ENCODE data around the gene BOLA3.

BOLA3 gene

DNA sequence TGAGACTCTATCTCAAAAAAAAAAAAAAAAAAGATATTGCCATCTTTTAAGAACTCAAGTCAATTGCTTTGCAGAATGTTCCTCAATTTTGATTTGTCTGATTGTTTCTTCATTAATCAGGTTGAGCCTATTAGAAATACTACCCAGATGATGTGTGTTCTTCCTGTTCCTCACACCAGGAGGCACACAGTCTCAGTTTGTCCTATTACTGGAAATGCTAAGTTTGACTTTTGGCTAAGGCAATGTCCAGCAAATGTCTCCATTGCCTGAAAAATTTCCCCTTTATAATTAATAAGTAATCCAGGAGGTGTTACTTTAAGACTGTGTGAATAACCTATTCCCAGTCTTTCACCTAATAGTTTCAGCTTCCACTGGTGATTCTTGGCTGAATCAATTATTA, 28.4 kb downstream of the BOLA3 start:
- Histone ChIP-seq H3K36me3 (ENCODE audit: insufficient read depth, low read length) (no peaks in the 10 kb centered on the region), H3K27me3 (ENCODE audit: control insufficient read depth, insufficient read depth, low read length) (no peaks in the 10 kb centered on the region), H3K4me1 (ENCODE audit: control insufficient read depth, insufficient read depth, low read length) (peaks cover 9% of the 10 kb centered on the region), H3K9me3 (replicated peaks; ENCODE audit: low read length) (peaks cover 3% of the 10 kb centered on the region), H3K4me3 (ENCODE audit: low read length) (no peak overlapping the region), H3K9ac (ENCODE audit: low read depth, low read length) (no peak overlapping the region), H3K4me2 (ENCODE audit: low read length) (peak overlapping the region; percentile 25)

DNA sequence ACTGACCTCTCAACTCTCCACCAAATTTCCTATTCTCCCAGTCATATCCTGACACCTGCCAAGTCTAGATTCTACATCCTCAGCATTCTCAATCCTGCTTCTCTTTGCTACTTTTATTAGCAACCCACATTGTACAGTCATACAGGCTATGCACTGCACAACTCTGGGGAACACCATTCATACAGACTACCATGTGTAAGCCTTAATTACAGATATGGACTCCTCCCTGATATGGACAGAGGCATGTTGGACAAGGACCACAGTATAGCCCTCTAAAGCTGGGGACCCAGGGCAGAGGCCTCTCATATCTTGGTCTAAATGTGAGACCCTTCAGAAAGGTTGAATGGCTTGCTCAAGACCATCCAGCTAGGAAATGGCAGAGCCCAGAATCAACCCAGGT, 36.3 kb downstream of the BOLA3 start:
- H3K9ac ChIP-seq (ENCODE audit: low read depth, low read length) = no peak overlapping the region
- H3K36me3 ChIP-seq (ENCODE audit: insufficient read depth, low read length) = no peaks in the 10 kb centered on the region
- no peaks in the 10 kb centered on the region for H3K9me3 ChIP-seq (replicated peaks; ENCODE audit: low read length)
- H3K27me3 ChIP-seq (ENCODE audit: control insufficient read depth, insufficient read depth, low read length) = no peaks in the 10 kb centered on the region
- no peaks in the 10 kb centered on the region for H3K4me1 ChIP-seq (ENCODE audit: control insufficient read depth, insufficient read depth, low read length)
- no peak overlapping the region for H3K4me2 ChIP-seq (ENCODE audit: low read length)
- H3K4me3 ChIP-seq (ENCODE audit: low read length) = no peak overlapping the region

DNA sequence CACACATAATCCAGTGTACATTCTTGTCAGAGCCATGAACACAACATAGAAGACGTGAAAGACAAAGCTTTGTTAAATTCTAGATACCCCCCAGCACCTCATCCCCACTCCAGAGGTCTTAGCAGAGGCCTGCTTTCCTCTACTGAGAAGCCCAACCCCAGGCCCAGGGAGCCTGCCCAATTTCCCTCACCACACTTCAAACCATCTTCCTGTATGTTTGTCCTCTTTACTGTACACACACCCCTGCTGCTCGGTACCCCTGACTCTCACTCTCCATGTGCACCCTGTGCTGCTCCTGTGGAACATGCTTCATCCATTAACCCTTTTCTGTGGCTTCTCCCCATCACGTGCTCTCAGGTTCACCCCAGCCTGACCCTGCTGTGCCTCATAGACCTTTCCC, 37.2 kb downstream of the BOLA3 start:
- H3K9ac ChIP-seq (ENCODE audit: low read depth, low read length) = no peak overlapping the region
- no peaks in the 10 kb centered on the region for H3K4me1 ChIP-seq (ENCODE audit: control insufficient read depth, insufficient read depth, low read length)
- H3K27me3 ChIP-seq (ENCODE audit: control insufficient read depth, insufficient read depth, low read length) = no peaks in the 10 kb centered on the region
- H3K4me3 ChIP-seq (ENCODE audit: low read length) = no peak overlapping the region
- H3K4me2 ChIP-seq (ENCODE audit: low read length) = no peak overlapping the region
- H3K9me3 ChIP-seq (replicated peaks; ENCODE audit: low read length) = no peaks in the 10 kb centered on the region
- H3K36me3 ChIP-seq (ENCODE audit: insufficient read depth, low read length) = no peaks in the 10 kb centered on the region

DNA sequence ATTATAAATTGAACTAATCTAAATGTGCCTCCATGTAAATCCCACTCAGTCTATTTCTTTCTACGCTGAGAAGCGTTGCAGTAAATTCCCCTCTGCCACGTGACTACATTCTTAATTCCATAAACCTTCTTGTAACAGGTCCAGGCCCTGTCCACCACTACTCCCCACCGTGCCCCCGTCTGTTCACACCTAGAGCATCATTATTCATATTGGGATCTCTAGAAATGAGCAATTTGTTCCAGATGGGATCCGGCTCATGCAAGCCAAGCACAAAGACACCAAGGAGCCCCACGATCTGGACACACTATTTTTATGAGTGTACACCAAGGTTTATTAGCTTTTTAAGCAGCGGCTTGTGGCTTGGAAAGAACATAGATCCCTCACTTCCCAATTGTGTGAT, 38.2 kb downstream of the BOLA3 start:
- Histone ChIP-seq H3K4me1 (ENCODE audit: control insufficient read depth, insufficient read depth, low read length) (no peaks in the 10 kb centered on the region), H3K9me3 (replicated peaks; ENCODE audit: low read length) (no peaks in the 10 kb centered on the region), H3K4me3 (ENCODE audit: low read length) (no peak overlapping the region), H3K4me2 (ENCODE audit: low read length) (no peak overlapping the region), H3K9ac (ENCODE audit: low read depth, low read length) (no peak overlapping the region), H3K27me3 (ENCODE audit: control insufficient read depth, insufficient read depth, low read length) (no peaks in the 10 kb centered on the region), H3K36me3 (ENCODE audit: insufficient read depth, low read length) (no peaks in the 10 kb centered on the region)

DNA sequence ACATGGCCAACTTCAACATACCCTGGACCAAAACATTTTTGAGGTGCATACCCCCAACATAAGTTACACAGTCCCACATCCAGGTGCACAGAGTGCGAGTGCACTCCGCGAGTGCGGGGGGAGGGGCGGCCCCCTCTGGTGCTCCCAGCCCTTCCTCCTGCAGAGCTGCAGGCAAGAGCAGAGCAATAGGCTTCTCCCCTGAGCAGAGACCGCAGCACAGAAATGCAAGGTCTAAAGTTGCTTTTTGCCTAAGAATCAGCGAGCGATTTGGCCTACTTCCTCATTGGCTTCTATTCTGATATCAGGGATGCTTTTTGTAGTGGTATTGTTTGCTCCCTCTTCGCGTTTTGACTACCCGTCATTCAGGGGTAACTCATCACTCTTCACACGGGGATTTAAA, 40.6 kb downstream of the BOLA3 start:
- H3K9me3 ChIP-seq (replicated peaks; ENCODE audit: low read length) = no peaks in the 10 kb centered on the region
- no peaks in the 10 kb centered on the region for H3K27me3 ChIP-seq (ENCODE audit: control insufficient read depth, insufficient read depth, low read length)
- H3K4me3 ChIP-seq (ENCODE audit: low read length) = no peak overlapping the region
- peaks cover 5% of the 10 kb centered on the region for H3K36me3 ChIP-seq (ENCODE audit: insufficient read depth, low read length)
- H3K9ac ChIP-seq (ENCODE audit: low read depth, low read length) = no peak overlapping the region
- H3K4me2 ChIP-seq (ENCODE audit: low read length) = no peak overlapping the region
- H3K4me1 ChIP-seq (ENCODE audit: control insufficient read depth, insufficient read depth, low read length) = no peaks in the 10 kb centered on the region

DNA sequence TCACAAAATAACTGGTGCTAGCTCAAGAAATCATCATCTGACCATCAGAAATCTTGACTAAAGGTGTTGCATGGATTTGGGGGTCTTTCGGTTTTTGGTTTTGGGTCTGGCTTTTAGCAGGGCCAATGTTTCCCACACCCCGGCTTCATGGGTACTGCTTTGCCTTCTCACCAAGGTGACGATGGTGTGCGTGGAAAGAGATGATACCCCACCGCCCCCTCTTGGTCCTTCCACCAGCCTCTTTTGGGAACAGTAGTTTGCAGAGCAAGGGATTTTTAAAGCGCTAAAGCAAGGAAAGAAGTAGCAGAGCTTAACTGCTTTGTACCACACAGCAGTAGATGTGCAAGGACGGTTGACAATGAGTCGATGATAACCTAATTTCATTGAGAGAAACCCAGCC, 42.3 kb downstream of the BOLA3 start:
- Histone ChIP-seq H3K27me3 (ENCODE audit: control insufficient read depth, insufficient read depth, low read length) (no peaks in the 10 kb centered on the region), H3K9ac (ENCODE audit: low read depth, low read length) (no peak overlapping the region), H3K36me3 (ENCODE audit: insufficient read depth, low read length) (peaks cover 20% of the 10 kb centered on the region), H3K9me3 (replicated peaks; ENCODE audit: low read length) (no peaks in the 10 kb centered on the region), H3K4me3 (ENCODE audit: low read length) (no peak overlapping the region), H3K4me2 (ENCODE audit: low read length) (no peak overlapping the region), H3K4me1 (ENCODE audit: control insufficient read depth, insufficient read depth, low read length) (no peaks in the 10 kb centered on the region)

DNA sequence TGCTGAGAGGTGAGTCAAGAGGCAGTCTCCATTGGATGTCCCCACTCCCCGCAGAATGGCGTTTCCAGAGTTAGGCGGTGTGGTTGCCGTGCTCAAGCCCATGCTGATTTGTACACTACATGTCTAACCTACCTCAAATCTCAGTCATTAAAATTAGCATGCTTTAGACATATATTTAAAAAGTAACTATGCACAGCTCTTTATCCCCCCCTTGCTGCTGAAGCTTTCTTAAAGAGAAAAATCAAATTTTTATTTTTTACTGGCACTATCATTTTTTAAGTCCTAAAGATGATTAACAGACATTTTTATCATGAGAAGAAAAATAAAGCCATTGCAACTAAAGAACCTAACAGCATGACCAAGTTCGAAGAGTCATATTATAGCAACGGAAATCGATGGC, 42.9 kb downstream of the BOLA3 start:
- no peaks in the 10 kb centered on the region for H3K27me3 ChIP-seq (ENCODE audit: control insufficient read depth, insufficient read depth, low read length)
- H3K4me3 ChIP-seq (ENCODE audit: low read length) = no peak overlapping the region
- no peak overlapping the region for H3K9ac ChIP-seq (ENCODE audit: low read depth, low read length)
- H3K4me2 ChIP-seq (ENCODE audit: low read length) = no peak overlapping the region
- peaks cover 25% of the 10 kb centered on the region for H3K36me3 ChIP-seq (ENCODE audit: insufficient read depth, low read length)
- no peaks in the 10 kb centered on the region for H3K9me3 ChIP-seq (replicated peaks; ENCODE audit: low read length)
- H3K4me1 ChIP-seq (ENCODE audit: control insufficient read depth, insufficient read depth, low read length) = no peaks in the 10 kb centered on the region

DNA sequence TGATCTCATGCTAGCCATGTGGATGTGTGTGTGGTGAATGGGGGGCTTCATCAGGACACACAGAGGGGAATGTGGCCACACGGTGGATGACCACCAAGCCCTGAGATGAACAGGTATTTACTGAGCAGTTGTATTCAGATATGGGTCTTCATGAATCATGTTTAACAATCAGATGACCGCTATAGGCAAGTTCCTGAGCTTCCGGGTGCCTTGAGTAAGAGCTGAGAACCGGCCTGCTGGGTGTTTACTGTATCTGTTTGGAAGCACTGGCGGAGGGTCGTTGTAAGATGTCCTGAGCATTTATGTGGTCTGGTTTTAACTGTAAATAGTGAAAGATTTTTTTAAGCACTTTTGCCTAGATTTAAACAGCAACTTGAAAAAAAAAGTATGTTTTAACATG, 43.9 kb downstream of the BOLA3 start:
- Histone ChIP-seq H3K9ac (ENCODE audit: low read depth, low read length) (no peak overlapping the region), H3K4me3 (ENCODE audit: low read length) (no peak overlapping the region), H3K27me3 (ENCODE audit: control insufficient read depth, insufficient read depth, low read length) (no peaks in the 10 kb centered on the region), H3K36me3 (ENCODE audit: insufficient read depth, low read length) (peaks cover 32% of the 10 kb centered on the region), H3K4me2 (ENCODE audit: low read length) (no peak overlapping the region), H3K4me1 (ENCODE audit: control insufficient read depth, insufficient read depth, low read length) (no peaks in the 10 kb centered on the region), H3K9me3 (replicated peaks; ENCODE audit: low read length) (no peaks in the 10 kb centered on the region)

DNA sequence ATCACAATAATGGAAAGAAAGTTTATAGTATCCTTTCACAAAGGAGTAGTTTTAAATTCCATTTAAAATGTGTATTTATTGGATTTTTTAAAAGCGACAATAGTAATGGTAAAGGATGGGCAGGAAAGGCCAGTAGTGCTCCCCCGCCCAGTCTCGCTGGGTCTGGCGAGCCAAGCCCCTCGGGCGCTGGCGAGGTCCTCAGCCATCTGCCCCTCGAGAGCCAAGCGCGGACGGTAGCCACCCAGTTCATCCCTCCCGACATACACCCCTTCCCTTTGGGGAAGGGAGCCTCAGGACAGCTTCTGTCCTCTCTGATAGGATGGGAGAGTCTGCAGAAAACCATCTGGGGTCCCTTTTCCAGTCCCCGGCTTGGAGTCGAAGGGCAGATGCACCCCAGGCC, 45.2 kb downstream of the BOLA3 start:
- H3K4me3 ChIP-seq (ENCODE audit: low read length) = no peak overlapping the region
- H3K4me2 ChIP-seq (ENCODE audit: low read length) = no peak overlapping the region
- H3K4me1 ChIP-seq (ENCODE audit: control insufficient read depth, insufficient read depth, low read length) = no peaks in the 10 kb centered on the region
- no peak overlapping the region for H3K9ac ChIP-seq (ENCODE audit: low read depth, low read length)
- peaks cover 32% of the 10 kb centered on the region for H3K36me3 ChIP-seq (ENCODE audit: insufficient read depth, low read length)
- no peaks in the 10 kb centered on the region for H3K9me3 ChIP-seq (replicated peaks; ENCODE audit: low read length)
- H3K27me3 ChIP-seq (ENCODE audit: control insufficient read depth, insufficient read depth, low read length) = no peaks in the 10 kb centered on the region

DNA sequence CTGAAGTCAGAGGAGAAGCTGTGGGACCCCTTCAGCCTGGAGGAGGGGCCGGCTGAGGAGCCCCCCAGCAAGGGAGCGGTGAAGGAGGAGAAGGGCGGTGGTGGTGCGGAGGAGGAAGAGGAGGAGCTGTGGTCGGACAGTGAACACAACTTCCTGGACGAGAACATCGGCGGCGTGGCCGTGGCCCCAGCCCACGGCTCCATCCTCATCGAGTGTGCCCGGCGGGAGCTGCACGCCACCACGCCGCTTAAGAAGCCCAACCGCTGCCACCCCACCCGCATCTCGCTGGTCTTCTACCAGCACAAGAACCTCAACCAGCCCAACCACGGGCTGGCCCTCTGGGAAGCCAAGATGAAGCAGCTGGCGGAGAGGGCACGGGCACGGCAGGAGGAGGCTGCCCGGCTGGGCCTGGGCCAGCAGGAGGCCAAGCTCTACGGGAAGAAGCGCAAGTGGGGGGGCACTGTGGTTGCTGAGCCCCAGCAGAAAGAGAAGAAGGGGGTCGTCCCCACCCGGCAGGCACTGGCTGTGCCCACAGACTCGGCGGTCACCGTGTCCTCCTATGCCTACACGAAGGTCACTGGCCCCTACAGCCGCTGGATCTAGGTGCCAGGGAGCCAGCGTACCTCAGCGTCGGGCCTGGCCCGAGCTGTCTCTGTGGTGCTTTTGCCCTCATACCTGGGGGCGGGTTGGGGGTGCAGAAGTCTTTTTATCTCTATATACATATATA, 46.0 kb downstream of the BOLA3 start:
- Histone ChIP-seq H3K9me3 (replicated peaks; ENCODE audit: low read length) (no peaks in the 10 kb centered on the region), H3K27me3 (ENCODE audit: control insufficient read depth, insufficient read depth, low read length) (no peaks in the 10 kb centered on the region), H3K4me3 (ENCODE audit: low read length) (no peak overlapping the region), H3K36me3 (ENCODE audit: insufficient read depth, low read length) (peaks cover 32% of the 10 kb centered on the region), H3K9ac (ENCODE audit: low read depth, low read length) (no peak overlapping the region), H3K4me2 (ENCODE audit: low read length) (no peak overlapping the region), H3K4me1 (ENCODE audit: control insufficient read depth, insufficient read depth, low read length) (no peaks in the 10 kb centered on the region)

DNA sequence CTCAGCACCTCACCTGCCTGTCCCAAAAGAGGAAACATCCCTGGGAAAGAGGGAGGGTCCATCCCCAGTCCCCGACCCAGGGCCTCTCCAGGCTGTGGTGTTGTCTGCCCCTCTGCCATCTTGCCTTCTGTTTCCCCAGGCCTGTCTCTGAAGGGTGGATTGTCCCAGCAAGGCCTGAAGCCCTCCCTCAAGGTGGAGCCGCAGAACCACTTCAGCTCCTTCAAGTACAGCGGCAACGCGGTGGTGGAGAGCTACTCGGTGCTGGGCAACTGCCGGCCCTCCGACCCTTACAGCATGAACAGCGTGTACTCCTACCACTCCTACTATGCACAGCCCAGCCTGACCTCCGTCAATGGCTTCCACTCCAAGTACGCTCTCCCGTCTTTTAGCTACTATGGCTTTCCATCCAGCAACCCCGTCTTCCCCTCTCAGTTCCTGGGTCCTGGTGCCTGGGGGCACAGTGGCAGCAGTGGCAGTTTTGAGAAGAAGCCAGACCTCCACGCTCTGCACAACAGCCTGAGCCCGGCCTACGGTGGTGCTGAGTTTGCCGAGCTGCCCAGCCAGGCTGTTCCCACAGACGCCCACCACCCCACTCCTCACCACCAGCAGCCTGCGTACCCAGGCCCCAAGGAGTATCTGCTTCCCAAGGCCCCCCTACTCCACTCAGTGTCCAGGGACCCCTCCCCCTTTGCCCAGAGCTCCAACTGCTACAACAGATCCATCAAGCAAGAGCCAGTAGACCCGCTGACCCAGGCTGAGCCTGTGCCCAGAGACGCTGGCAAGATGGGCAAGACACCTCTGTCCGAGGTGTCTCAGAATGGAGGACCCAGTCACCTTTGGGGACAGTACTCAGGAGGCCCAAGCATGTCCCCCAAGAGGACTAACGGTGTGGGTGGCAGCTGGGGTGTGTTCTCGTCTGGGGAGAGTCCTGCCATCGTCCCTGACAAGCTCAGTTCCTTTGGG, 47.2 kb downstream of the BOLA3 start:
- no peaks in the 10 kb centered on the region for H3K9me3 ChIP-seq (replicated peaks; ENCODE audit: low read length)
- H3K4me2 ChIP-seq (ENCODE audit: low read length) = no peak overlapping the region
- no peak overlapping the region for H3K9ac ChIP-seq (ENCODE audit: low read depth, low read length)
- peaks cover 32% of the 10 kb centered on the region for H3K36me3 ChIP-seq (ENCODE audit: insufficient read depth, low read length)
- H3K4me3 ChIP-seq (ENCODE audit: low read length) = no peak overlapping the region
- no peaks in the 10 kb centered on the region for H3K4me1 ChIP-seq (ENCODE audit: control insufficient read depth, insufficient read depth, low read length)
- no peaks in the 10 kb centered on the region for H3K27me3 ChIP-seq (ENCODE audit: control insufficient read depth, insufficient read depth, low read length)
